CD4-positive, alpha-beta T cell treated with Interleukin-10 for 1 hour (primary cell): ENCODE results near the gene HHAT.
"Not testable (repeated sequence)": the region's sequence is repeated elsewhere in the genome, so short reads cannot be mapped to it uniquely, and the experiment has no call there.

ENCODE experiments used
- DNase-seq: peaks from one replicate; pipeline ENCODE4 v3.0.0-alpha.2; 2020

HHAT gene

DNA sequence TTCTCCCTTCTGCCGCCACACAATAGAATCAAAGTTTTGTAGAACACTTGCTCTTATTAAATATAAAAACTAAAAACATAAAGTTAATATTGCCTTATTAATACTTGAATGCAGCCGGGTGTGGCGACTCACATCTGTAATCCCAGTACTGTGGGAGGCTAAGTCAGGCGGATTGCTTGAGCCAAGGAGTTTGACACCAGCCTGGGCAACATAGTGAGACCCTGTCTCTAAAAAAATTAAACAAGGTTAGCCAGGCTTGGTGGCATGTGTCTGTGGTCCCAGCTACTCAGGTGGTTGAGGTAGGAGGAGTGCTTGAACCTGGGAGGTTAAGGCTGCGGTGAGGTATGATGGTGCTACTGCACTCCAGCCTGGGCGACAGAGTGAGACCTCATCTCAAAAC is 13.2 kb upstream of the HHAT start:
- DNase-seq, result no peak

DNA sequence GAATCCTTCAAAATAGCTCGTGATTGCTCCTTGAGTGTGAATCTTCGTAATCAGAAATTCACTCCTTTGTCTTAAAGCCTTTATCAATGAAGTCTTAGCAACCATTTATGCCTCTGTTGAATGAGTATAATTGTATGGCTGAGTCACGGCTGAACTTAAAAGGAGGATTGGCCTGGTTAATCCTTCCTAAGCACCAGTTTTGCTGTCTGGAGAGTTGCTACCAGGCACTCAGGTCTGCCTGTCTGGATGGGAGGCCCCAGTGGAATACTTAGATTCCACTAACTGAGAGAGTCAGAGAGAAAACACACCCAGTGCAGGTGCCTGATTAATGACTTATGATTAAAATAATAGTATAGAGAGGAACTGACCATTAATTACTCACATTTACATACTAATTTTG is 7.6 kb upstream of the HHAT start:
- DNase-seq, result no peak

DNA sequence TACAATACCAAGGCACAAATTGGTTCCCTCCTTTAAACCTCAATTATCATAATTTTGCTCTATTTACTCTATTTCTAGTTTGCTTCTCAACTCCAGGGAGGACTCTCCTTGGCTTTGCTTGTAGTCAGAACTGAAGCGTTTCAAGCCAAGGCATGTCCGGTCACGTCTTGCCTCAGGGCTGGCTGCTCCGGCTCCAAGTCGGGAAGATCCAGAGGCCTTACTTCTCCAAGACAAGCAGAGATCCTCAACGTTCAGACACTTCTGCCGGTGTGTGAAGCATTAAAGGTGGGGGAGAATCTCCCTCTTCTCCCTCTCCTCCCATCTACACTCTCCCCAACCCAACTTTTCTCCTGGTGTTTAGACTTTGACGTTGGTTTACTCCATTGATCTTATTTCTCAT is 7.2 kb upstream of the HHAT start:
- DNase-seq, result no peak

DNA sequence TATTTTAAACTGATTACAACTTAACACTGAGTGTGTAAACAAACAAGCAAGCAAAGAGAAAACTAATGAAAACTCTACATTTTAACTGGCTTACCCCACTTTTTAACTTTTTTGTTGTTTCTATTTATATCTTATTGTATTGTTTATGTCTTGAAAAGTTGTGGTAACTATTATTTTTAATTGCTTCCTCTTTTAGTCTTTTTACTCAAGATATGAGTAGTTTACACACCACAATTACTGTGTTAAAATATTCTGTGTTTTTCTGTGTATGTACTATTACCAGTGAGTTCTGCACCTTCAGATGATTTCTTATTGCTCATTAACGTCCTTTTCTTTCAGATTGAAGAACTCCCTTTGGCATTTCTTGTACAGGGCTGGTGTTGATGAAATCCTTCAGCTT is 4.7 kb upstream of the HHAT start:
- DNase-seq, result no peak

DNA sequence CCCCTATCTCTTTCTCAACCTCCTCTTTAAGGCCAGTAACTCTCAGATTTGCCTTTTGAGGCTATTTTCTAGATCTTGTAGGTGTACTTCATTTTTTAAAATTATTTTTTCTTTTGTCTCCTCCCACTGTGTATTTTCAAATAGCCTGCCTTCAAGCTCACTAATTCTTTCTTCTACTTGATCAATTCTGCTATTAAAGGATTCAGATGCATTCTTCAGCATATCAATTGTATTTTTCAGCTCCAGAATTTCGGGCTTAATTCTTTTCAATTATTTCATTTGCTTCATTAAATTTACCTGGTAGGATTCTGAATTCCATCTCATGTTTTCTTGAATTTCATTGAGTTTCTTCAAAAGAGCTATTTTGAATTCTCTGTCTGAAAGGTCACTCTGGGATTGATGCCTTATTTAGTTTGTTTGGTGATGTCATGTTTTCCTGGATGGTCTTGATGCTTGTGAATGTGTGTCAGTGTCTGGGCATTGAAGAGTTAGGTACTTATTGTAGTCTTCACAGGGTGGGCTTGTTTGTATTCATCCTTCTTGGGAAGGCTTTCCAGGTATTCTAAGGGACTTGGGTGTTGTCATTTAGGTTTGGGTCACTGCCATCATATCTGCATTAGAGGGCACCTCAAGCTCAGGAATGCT is 3.6 kb upstream of the HHAT start:
- no peak for DNase-seq

DNA sequence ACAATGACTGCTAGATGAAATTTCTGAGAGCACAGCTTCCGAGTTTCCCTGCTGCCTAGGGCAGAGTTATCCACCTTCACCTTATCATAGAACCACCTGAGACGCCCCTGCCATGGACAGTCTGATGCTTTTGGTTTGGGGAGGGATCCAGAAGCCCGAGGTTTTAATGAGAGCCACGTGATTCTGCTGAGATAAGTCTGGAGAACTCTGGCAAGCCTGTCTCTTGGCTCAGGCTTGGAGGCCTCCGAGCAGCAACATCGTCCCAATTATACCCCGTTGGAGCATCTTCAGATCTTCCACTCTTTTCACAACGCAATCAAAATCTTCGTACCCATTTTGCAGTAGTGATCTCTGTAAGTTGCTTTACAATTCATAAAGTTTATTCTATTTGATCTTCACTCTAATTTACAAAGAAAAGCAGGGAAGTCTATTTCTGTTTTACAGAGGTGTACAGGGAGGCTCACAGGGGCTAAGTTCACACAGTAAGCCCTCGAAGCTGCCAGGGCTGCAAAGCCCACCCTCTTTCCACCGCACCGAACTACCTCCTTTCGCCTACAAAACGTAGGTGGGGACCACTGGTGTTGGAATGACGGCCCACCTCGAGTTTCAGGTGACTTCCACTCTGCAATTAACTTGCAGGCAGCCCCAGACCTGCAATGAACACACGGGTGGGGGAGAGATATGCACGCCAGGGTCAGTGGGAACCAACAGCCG is 513 bp upstream of the HHAT start:
- no peak for DNase-seq

DNA sequence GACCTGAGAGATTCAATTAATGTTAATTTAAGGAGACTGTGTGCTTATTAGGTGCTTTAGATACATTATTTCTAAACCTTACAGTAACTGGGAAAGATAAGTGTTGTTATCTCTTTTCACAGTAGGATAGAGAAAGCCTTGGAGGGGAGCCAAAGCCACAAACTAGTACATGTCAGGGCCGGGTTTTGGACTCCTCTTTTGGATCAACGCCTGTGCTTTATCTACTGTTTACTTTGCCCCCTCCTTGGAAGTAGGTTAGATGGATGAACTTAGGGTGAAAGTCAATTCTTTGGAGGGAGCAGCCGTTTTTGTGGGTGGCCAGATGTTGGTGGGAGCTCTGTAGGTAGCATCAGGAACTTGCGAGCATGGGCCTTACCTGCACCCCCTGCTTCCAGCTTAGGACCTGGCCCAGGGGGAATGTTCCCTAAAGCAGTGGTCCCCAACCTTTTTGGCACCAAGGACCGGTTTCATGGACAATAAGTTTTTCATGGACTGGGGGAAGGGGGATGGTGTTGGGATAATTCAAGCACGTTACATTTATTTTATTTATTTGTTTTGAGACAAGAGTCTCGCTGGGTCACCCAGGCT is 1.7 kb downstream of the HHAT start:
- no peak for DNase-seq

DNA sequence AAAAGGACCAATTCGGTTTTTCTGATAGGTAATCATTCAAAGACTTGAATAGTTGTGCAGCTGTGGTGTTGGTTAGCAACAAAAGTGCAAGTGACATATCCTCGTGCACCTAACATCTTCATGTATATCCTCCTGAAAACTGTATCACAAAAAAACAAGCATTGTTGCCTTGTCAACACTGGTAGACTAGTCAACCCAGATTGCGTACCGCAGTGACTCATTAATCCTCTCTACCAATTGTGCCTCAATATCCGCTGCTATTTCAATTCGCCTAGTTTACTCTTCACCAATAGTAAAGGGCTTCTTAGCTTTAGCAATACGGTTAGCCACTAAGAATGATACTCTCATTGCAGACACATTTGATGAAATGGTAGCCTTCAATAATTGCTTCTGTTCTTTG is 3.5 kb downstream of the HHAT start:
- DNase-seq, result peak; percentile 69

DNA sequence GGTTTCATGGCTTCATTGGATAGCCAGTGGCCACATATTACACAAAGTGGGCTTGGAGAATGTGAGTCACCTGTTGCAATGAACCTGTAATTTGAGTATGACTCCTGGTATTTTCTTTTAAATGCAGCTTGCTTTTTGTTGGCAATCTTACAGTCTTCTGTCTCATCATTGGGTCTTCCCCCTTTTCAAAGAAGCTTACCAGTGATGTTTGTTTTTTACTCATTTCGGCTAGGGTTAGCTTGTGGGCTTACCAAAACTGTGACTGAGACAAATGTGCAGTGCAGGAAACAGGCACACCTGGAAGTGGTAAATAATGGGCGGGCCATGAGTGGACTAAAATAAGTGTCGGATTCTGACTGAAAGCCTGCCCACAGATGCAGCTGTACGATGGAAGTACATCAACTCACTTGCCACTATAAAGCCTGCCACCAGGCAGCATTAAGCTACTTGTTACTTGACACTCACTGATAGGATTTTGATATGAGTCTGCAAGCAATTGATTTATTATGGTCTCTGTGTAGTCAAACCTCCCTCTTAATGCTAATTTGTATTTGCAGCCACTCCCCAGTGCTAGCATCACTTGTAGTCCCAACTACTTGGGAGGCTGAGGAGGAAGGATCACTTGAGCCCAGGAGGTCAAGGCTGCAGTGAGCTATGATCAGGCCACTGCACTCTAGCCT is 4.2 kb downstream of the HHAT start:
- DNase-seq, result peak; percentile 67

DNA sequence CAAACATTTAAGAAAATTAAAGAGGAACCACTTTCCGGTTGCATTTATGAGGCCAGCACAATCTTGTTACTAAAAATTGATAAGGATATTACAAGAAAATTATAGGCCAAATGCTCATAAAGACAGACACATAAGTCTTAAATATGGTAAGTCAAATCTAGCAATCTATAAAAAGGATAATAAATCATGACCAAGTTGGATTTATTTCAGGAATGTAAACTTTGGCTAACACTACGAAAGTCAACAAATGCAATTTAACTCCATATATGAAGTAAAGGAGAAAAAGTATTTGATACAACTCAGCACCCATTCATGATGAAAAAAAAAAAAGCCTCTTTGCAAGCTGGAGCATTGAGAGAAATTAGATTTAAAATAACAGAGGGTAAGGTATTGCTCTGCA is 6.3 kb downstream of the HHAT start:
- DNase-seq, result no peak

DNA sequence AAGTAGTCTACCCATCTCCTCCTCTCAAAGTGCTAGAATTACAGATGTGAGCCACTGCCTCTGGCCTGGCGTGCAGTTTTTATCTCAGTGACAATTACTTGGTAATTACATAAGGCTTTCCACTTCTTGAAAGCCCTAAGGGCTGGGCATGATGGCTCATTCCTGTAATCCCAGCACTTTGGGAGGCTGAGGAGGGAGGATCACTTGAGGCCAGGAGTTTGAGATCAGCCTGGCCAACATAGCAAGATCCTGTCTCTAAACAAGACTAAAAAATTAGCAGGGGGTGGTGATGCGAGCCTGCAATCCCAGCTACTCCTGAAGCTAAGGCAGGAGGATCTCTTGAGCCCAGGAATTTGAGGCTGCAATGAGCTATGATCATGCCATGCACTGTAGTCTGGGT is 7.7 kb downstream of the HHAT start:
- no peak for DNase-seq

DNA sequence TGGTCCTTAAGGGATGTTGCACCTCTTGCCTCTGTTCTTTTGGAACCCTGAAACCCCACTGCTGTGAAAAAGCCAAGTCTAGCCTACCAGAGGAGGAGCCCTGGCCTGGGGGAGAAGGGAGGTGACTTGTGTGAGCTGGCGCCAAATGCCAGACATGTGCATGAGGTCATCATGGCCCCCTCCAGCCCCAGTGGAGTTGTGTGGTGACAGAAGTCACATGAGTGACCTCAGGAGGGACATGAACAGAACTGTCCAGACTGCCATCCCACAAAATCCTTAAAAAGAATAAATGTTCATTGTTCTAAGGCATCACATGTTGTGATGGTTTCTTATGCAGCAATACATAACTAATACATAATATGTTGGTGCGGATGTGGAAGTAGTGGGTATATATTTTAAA is 10.8 kb downstream of the HHAT start:
- no peak for DNase-seq

DNA sequence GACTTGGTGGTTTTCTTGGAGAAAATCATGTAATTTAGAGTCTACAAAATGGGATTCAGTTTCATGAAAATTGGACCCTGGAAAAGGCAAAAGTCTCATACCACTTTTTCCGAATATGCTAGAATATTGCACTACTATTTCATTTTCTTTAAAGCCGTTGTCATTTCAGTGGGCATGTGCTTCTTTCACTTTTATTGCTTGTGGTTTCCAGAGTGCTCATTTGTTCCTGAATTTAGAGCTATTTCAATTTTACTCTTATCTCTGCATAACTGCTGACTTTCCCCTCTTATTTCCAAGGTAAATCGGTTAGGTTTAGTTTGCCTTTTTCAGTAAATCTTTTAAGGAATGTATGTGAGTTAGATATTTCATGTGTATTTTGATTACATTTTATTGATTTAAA is 11.6 kb downstream of the HHAT start:
- DNase-seq, result no peak

DNA sequence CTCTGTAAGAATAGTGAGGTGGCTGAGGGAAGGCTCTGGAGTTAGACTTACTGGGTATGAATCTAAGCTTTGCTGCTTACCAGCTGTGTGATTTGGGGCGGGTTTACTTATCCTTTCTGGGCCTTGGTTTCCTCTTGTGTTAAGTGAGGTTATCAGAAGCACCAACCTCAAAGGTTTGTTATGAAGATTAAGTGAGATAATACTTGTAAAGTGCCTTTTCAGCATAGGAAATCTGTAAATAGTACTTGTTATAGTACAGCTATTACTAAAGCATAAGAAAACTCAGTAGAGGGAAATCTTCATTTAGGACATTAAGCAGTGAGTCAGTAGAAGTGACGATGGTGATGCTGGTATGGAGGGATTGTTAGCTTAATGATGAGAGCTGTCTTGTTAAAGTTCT is 12.1 kb downstream of the HHAT start:
- DNase-seq, result peak; percentile 29

DNA sequence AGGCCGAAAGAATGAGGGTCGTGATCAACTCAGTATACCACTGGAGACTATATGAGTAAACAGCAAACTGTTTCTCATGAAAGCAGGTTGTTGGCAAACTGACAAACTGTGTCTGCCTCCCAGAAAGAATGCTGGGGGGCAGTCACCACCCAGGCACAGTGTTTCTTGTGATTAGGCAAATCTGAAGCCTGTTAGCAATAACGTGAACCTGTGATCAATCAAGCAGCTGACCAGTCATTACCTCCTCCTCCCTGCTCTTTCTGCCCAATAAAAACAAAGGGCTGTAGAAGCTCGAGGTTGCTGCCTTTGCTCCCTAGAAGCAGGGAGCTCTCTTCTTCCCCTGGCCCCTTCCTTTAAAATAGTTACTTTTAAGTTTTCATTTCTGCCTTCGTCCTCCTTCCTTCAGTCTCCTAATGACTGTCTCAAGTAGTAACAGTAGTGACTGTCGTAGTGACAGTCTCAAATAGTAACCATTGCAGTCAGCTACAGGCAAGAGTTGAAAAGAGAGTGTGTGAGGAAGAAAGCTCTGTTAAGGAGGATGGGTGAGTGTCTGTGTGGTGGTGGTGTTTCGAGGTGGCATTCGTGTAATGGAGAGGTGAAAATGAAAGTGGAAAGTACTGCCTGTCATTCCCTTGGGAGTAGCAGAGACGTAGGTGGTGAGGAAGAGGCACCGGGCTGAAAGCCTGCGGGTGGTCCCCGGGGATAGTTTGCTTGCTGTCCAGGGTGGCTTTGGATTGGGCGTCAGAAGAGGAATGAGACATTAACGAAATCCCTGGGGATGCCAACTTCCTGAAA is 14.5 kb downstream of the HHAT start:
- no peak for DNase-seq

DNA sequence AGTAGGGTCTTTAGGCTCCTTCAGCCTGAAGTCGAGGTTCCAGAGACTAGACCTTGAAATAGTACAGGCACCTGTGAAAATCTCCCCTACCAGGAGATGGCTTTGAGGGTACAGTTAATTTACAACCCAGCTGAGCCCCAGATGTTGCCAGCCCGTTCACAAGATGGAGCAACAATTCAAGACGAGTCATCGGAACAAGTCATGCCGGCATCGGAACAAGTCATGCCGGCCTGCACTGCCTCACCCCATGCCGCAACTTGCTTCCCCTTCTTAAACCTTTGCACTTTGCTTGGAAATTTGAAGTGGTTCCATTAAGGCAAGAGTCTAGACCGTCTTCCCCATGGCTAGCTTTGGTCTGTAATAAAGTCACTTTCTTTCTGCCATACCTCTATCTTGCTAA is 16.0 kb downstream of the HHAT start:
- no peak for DNase-seq

DNA sequence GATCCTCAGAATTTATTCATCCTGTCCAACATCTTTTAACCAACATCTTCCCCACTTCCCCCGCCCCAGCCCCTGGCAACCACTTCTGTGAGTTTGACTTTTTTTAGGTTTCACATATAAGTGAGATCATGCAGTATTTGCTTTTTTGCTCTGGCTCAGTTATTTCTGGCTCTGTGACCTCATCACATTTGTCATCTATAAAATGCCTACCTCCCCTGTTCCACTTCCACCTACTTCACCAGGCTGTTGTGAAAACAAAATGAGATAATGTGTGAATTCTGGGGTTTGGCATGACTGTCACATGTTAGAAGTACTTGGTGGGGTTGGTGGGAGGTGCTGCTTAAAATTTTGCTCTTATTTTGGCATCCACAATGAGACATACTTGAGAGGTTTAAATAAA is 18.4 kb downstream of the HHAT start:
- DNase-seq, result no peak

DNA sequence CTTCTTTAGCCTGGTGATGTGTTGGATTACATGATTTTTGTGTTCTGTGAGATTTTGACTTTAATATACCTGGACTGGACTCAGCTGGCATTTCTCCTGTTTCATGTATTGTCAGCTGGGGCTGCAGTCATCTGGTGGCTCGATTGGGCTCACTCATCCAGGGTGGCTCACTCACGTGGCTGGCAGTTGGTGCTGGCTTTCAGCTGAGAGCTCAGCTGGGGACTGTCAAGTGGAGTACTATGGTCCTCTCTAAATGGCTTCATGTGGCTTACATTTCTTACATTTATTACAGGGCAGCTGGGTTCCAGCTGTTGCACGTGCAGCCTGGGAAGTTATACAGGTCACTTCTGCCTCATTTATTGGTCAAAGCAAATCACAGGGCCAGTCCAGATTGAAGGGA is 22.8 kb downstream of the HHAT start:
- no peak for DNase-seq

DNA sequence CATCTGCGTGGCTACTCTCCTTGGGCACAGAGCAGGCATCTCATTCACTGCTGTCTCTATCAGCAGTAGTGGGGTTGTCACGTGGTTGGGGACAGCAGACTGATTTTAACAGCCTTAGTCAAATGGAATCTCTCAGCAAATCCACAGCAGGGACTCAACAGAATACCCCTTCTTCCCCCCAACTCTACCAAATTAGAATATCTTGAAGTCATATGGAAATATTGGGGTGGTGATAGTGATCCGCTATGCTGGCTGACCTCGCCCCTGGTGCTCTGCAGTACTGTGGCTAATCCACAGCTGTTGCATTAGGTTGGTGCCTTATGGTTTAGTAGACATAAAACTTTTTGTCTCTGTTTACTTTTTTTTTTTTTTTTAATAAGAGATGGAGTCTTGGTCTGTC is 23.9 kb downstream of the HHAT start:
- no peak for DNase-seq

DNA sequence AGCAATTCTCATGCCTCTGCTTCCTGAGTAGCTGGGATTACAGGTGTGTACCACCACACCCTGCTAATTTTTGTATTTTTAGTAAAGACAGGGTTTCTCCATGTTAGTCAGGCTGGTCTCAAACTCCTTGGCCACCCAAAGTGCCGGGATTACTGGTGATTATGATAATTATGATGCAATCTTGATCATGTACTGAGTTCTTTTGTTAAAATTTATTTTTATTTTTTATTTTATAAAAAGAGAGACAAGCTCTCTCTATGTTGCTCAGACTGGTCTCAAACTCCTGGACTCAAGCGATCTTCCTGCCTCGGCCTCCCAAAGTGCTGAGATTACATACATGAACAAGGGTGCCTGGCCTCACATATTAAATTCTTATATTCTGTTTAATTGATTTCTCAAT is 25.6 kb downstream of the HHAT start:
- not testable (repeated sequence) for DNase-seq

DNA sequence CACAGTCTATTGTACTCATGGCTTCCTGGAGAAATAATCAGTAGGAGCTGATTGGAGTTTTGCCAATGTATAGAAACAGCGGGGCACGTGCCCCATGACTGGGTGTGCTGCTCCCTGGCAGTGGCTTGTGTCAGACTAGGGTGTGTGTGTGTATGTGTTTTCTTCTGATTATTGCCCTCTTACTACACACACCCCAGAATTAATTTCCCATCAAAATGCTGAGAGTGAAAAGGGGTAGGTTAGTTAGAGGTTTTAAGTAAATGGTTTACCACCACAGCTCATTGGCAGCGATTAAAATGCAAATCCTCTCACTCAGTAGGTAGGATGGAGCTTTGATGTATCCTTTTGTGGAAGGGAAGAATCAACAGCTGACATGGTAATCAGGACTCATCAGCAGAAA is 29.9 kb downstream of the HHAT start:
- DNase-seq, result no peak

DNA sequence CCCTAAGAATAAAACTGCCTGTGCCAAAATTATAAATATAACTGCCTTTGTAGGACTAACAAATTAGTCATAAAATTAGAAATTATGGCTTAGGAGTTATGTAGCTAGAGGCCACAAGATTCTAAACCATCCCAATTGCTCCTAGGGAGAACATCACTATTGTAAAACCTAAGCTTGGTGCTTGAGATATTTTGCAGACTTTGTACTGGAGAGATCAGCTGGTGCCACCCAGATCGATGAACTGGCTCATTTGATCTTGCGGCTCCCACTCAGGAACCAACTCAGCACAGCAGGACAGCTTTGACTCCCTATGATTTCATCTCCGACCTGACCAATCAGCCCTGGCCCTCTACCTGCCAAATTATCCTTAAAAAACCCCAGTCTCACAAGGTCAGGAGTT is 30.6 kb downstream of the HHAT start:
- no peak for DNase-seq

DNA sequence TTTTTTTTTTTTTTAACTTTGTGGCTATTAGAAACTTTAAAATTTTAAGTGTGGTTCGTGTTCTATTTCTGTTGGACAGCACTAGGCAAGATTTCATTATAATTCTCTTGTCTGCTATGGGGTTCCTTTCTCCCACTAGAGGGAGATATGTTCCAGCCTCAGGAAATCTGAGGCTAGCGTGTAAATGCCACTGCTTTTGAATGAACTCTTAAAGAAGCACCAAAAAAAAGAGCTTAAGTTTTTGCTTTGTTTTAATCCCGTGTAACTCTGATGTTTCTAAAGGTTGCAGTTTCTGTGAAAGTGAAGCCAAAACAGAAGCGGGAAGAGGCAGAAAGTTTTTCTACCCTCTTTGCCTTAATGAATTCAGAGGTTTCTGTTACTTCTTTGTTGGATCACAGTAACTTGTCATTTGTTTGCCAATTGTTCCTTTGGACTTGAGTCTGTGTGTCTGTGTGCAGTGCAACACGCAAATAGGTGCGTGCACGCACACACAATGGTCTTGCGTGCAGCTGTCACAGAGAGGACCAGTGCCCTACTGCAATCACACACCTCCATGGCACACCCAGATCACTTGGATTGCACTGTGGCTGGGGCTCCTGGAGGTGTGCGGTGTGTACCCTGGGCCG is 32.3 kb downstream of the HHAT start:
- peak; percentile 46 for DNase-seq
